Hepatocyte (in vitro differentiated cells): ENCODE measurements around the gene MS4A15.

Experiments
- EZH2 ChIP-seq: fragments of 200-600 bp; sonication (generic); IDR thresholded peaks from 2 replicates; pipeline ENCODE4 v1.6.1; 2016; ENCODE audit warnings: antibody characterized with exemption, mild to moderate bottlenecking, borderline replicate concordance
- TF ChIP-seq, protein P1 (sequence below): fragments of 200-600 bp; sonication (generic); IDR thresholded peaks from 2 replicates; pipeline ENCODE4 v1.5.1; 2016; ENCODE audit warnings: antibody characterized with exemption, mild to moderate bottlenecking; ENCODE audit not compliant: poor library complexity

- TF ChIP-seq, protein P1, sequence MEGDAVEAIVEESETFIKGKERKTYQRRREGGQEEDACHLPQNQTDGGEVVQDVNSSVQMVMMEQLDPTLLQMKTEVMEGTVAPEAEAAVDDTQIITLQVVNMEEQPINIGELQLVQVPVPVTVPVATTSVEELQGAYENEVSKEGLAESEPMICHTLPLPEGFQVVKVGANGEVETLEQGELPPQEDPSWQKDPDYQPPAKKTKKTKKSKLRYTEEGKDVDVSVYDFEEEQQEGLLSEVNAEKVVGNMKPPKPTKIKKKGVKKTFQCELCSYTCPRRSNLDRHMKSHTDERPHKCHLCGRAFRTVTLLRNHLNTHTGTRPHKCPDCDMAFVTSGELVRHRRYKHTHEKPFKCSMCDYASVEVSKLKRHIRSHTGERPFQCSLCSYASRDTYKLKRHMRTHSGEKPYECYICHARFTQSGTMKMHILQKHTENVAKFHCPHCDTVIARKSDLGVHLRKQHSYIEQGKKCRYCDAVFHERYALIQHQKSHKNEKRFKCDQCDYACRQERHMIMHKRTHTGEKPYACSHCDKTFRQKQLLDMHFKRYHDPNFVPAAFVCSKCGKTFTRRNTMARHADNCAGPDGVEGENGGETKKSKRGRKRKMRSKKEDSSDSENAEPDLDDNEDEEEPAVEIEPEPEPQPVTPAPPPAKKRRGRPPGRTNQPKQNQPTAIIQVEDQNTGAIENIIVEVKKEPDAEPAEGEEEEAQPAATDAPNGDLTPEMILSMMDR = no peak
- no peak for TF ChIP-seq EZH2
Measured at GRCh38 chr11:60765355-60765754, 8.7 kb downstream of the MS4A15 start.
